PC-9 (cell line): ENCODE measurements around the gene FERMT3. TPM values are rescaled to one million over a fixed set of nuclear protein-coding genes. Genes with fewer than 3 reads are reported as not detected.

Source experiments
- BruUV-seq: library from RNA; stranded (reverse); fragments of 400-500 nt; replicated peaks from 2 replicates; lab custom pipeline; 2021; lab: Mats Ljungman, UMichigan
- CTCF ChIA-PET: fragments of 300-600 bp; sonication (Branson Sonifier 250); formaldehyde crosslinking; loops from one replicate; lab custom pipeline; 2022; ENCODE audit warnings: antibody characterized with exemption; lab: Charles Lee
- POLR2A ChIA-PET: fragments of 300-600 bp; sonication (Branson Sonifier 250); formaldehyde crosslinking; loops from one replicate; lab custom pipeline; 2022; ENCODE audit warnings: antibody characterized with exemption; ENCODE audit not compliant: unreplicated experiment; lab: Charles Lee
- DNase-seq, 2 experiments: peaks; one replicate each; pipeline versions ENCODE4 v3.0.0 to v3.0.0-alpha.2; 2015 to 2022; ENCODE audit warnings: mixed read lengths in 1 of 2
- H2AFZ ChIP-seq: fragments of 200-600 bp; sonication (generic); 2 replicates; pipeline ENCODE4 v1.8.1; 2017; ENCODE audit warnings: antibody characterized with exemption
- H3F3A ChIP-seq: fragments of 200-600 bp; sonication (generic); 2 replicates; pipeline ENCODE4 v1.8.1; 2017; ENCODE audit warnings: antibody characterized with exemption, mild to moderate bottlenecking, low read depth; ENCODE audit not compliant: insufficient read depth
- H3K27ac ChIP-seq: fragments of 200-600 bp; sonication (generic); 2 replicates; pipeline ENCODE4 v1.6.1; 2016; ENCODE audit warnings: mixed run types
- H3K27me3 ChIP-seq: fragments of 200-600 bp; sonication (generic); 2 replicates; pipeline ENCODE4 v1.6.1; 2016; ENCODE audit warnings: low read depth, mixed run types; ENCODE audit not compliant: insufficient read depth
- H3K36me3 ChIP-seq: fragments of 200-600 bp; sonication (generic); 2 replicates; pipeline ENCODE4 v1.6.1; 2016; ENCODE audit warnings: low read depth, mixed run types
- H3K4me1 ChIP-seq: fragments of 200-600 bp; sonication (generic); replicated peaks from 2 replicates; pipeline ENCODE4 v1.6.1; 2016; ENCODE audit warnings: mixed run types; ENCODE audit not compliant: insufficient read depth
- H3K4me2 ChIP-seq: fragments of 200-600 bp; sonication (generic); 2 replicates; pipeline ENCODE4 v1.6.1; 2017; ENCODE audit warnings: mixed run types
- H3K4me3 ChIP-seq: fragments of 200-600 bp; sonication (generic); 2 replicates; pipeline ENCODE4 v1.6.1; 2016; ENCODE audit warnings: mixed run types
- H3K79me2 ChIP-seq: fragments of 200-600 bp; sonication (generic); 2 replicates; pipeline ENCODE4 v1.6.1; 2017; ENCODE audit warnings: low read depth, mixed run types
- H3K9me2 ChIP-seq: fragments of 200-600 bp; sonication (generic); 2 replicates; pipeline ENCODE4 v1.8.1; 2017; ENCODE audit warnings: mild to moderate bottlenecking; ENCODE audit not compliant: insufficient read depth
- H3K9me3 ChIP-seq: fragments of 200-600 bp; sonication (generic); 2 replicates; pipeline ENCODE4 v1.8.1; 2016; ENCODE audit warnings: low read depth; ENCODE audit not compliant: insufficient read depth
- H4K20me1 ChIP-seq: fragments of 200-600 bp; sonication (generic); 2 replicates; pipeline ENCODE4 v1.8.1; 2017; ENCODE audit not compliant: insufficient read depth
- CTCF ChIP-seq: fragments of 200-600 bp; sonication (generic); conservative IDR thresholded peaks from 2 replicates; pipeline ENCODE4 v1.6.1; 2017; ENCODE audit warnings: mixed run types, antibody characterized with exemption, mild to moderate bottlenecking, moderate library complexity
- EZH2 ChIP-seq: fragments of 200-600 bp; sonication (generic); IDR thresholded peaks from 2 replicates; pipeline ENCODE4 v1.8.0; 2017; ENCODE audit warnings: antibody characterized with exemption, low read depth
- intact Hi-C: fragments of 100-400 bp; cut with micrococcal nuclease; formaldehyde crosslinking; loops from one replicate; pipeline ENCODE4 v1.10.0; 2022; ENCODE audit not compliant: unreplicated experiment
- total RNA-seq: library from RNA; stranded (reverse); gene quantifications from 2 replicates; pipeline ENCODE4 v1.2.3, GENCODE V29; 2021

The FERMT3 gene
- total RNA-seq, 1 experiment from 2014 or later, result 5.0 TPM

GRCh38 chr11:64176751-64177150 lies 29.8 kb upstream of the FERMT3 start:
- no TSS peak for BruUV-seq
- no peak overlapping the region for H3K4me2 ChIP-seq
- no peak for DNase-seq
- no peak overlapping the region for H3K27ac ChIP-seq
- H3K9me3 ChIP-seq, result no peaks in the 10 kb centered on the region
- no peak overlapping the region for H3K4me3 ChIP-seq
- peaks cover 7% of the 10 kb centered on the region; the same call in 1 of the 2 replicates for H3F3A ChIP-seq
- TF ChIP-seq CTCF (no peak), EZH2 (no peak)
- POLR2A ChIA-PET, result no interaction called here
- peaks cover 10% of the 10 kb centered on the region for H3K4me1 ChIP-seq
- H3K79me2 ChIP-seq, result no peaks in the 10 kb centered on the region
- H3K36me3 ChIP-seq, result no peaks in the 10 kb centered on the region
- H4K20me1 ChIP-seq, result no peaks in the 10 kb centered on the region
- H3K9me2 ChIP-seq, result no peaks in the 10 kb centered on the region
- CTCF ChIA-PET, result no interaction called here
- intact Hi-C loops, result no loop called here
- no peaks in the 10 kb centered on the region for H3K27me3 ChIP-seq
- H2AFZ ChIP-seq, result no peak overlapping the region

DNA sequence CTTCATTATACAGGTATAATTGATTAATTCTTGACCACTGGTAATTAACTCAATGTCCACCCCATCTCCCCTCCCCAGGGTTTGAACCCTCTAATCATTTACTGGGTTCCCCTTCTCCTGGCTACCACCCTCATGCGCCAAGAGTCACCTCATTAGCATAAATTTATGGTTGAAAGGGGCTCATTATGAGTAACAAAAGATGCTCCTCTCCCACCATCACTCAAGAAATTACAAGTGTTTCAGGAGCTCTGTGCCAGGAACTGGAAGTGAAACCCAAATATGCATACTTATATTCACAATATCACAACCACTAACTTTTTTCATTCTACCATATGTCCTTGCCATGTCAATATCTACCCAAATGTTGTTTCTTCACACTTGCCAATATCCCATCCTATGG lies 28.3 kb upstream of the FERMT3 start:
- Histone ChIP-seq H3F3A (peaks cover 17% of the 10 kb centered on the region; the same call in 1 of the 2 replicates), H3K27ac (no peak overlapping the region), H3K36me3 (no peaks in the 10 kb centered on the region), H4K20me1 (no peaks in the 10 kb centered on the region; the same call in 1 of the 2 replicates), H3K9me2 (no peaks in the 10 kb centered on the region), H3K27me3 (no peaks in the 10 kb centered on the region), H3K9me3 (no peaks in the 10 kb centered on the region), H3K4me1 (peaks cover 15% of the 10 kb centered on the region), H3K4me2 (no peak overlapping the region), H2AFZ (no peak overlapping the region), H3K4me3 (no peak overlapping the region), H3K79me2 (peaks cover 9% of the 10 kb centered on the region)
- TF ChIP-seq EZH2, result no peak
- no peak for TF ChIP-seq CTCF
- CTCF ChIA-PET, result no interaction called here
- no peak for DNase-seq
- POLR2A ChIA-PET, result no interaction called here
- intact Hi-C loops, result no loop called here
- BruUV-seq, result no TSS peak

DNA sequence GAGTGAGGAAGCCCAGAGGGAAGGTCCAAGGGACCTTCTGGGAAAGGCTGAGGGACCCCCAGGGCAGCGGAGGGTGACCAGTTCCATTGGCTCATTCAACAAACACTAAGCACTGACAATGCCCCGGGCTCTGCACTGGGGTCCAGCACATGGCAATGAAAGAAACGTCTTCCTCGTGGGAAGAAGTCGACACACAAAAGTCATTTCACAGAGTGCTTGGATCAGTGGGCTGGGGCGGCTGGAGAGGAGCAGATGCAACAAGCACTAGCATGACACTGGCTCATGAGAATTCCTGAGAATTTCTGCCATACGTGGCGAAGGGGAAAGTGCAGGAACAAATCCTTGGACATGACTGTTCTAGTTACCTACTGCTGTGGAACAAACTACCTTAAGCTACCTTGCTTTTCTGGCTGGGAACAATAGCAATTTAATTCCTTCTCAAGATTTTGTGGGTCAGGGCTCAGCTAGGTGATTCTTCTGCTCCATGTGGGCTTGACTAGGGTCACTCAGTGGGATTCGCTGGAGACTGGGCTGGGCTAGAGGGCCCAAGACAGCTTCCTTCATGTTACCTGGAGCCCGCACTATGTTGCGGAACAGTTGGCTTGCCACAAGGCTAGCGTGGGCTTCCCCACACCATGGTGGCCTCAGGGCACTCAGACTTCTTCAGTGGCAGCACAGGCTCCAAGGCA lies 27.4 kb upstream of the FERMT3 start:
- TF ChIP-seq CTCF (no peak), EZH2 (no peak)
- Histone ChIP-seq H3K79me2 (peaks cover 18% of the 10 kb centered on the region), H3K36me3 (no peaks in the 10 kb centered on the region), H3K4me3 (no peak overlapping the region), H3K9me3 (no peaks in the 10 kb centered on the region), H3K27ac (no peak overlapping the region), H3K4me2 (no peak overlapping the region), H3K27me3 (no peaks in the 10 kb centered on the region), H3F3A (peaks cover 21% of the 10 kb centered on the region; the same call in 1 of the 2 replicates), H3K4me1 (peaks cover 24% of the 10 kb centered on the region), H3K9me2 (no peaks in the 10 kb centered on the region), H4K20me1 (no peaks in the 10 kb centered on the region; the same call in 1 of the 2 replicates), H2AFZ (no peak overlapping the region)
- no TSS peak for BruUV-seq
- POLR2A ChIA-PET, result no interaction called here
- DNase-seq, result no peak
- intact Hi-C loops, result no loop called here
- CTCF ChIA-PET, result no interaction called here
